ENCODE measurements around the gene MYBPHL.

The MYBPHL gene

DNA sequence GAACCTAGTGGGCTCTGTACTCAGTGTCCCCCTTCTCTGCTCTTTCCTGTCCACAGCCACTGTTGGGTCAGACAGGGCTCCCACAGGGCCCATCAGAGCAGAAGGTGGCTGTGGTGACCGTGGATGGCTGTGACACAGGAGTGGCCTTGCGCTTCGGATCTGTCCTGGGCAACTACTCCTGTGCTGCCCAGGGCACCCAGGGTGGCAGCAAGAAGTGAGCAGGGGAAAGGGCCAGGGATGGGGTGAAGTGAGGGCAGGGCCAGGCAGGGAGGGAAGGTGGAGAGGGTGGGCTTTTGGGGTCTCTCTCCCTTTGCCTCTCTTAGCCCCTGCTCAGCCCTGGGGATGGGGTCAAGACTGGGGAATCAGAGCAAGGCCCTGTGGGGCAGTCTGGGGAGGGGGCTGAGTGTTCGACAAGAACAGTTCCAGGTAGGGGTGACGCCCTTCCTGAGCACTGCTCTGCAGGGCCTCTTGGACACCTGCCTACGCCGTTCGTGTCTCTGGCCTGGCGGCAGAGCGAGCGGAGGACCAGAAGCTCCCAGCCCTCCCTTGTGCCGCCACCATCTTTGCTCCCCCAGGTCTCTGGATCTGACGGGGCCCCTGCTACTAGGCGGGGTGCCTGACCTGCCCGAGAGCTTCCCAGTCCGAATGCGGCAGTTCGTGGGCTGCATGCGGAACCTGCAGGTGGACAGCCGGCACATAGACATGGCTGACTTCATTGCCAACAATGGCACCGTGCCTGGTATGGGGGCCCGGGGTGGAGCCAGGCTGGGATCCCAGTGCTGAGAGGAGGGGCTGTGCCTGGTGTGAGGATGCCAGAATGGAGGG, 44.4 kb downstream of the MYBPHL start:
- no peak for DNase-seq (ENCODE audit: low spot score)
- TF ChIP-seq, protein P1, sequence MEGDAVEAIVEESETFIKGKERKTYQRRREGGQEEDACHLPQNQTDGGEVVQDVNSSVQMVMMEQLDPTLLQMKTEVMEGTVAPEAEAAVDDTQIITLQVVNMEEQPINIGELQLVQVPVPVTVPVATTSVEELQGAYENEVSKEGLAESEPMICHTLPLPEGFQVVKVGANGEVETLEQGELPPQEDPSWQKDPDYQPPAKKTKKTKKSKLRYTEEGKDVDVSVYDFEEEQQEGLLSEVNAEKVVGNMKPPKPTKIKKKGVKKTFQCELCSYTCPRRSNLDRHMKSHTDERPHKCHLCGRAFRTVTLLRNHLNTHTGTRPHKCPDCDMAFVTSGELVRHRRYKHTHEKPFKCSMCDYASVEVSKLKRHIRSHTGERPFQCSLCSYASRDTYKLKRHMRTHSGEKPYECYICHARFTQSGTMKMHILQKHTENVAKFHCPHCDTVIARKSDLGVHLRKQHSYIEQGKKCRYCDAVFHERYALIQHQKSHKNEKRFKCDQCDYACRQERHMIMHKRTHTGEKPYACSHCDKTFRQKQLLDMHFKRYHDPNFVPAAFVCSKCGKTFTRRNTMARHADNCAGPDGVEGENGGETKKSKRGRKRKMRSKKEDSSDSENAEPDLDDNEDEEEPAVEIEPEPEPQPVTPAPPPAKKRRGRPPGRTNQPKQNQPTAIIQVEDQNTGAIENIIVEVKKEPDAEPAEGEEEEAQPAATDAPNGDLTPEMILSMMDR (IDR thresholded peaks at IDR 0.05; ENCODE audit: extremely low read depth, insufficient read depth, missing control alignments) = no peak
- in situ Hi-C loops (cut with MboI; ENCODE audit: low pct_unique_long_range_greater_than_20kb, low sequenced_read_pairs, unreplicated experiment) = loop anchor here (10.0 kb wide), 1 partner anchor 272 kb away; the partner anchor contains the start of gene GPR61

DNA sequence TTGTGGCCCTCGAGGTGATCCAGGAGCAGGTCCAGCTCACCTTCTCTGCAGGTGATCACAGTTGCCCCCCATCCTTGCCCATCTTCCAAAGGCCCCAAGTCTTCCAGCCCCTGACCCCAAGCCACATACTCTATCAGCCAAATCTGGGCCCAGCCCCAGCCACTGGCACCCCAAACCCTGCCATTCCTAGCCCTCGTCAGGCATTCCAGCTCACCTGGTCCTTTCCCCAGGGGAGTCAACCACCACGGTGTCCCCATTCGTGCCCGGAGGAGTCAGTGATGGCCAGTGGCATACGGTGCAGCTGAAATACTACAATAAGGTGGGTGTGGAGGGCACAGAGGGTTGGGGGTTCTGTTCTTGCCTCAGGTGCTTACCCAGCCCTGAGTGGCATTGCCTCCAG, 45.2 kb downstream of the MYBPHL start:
- TF ChIP-seq, protein P1 (IDR thresholded peaks at IDR 0.05; ENCODE audit: extremely low read depth, insufficient read depth, missing control alignments) = no peak

DNA sequence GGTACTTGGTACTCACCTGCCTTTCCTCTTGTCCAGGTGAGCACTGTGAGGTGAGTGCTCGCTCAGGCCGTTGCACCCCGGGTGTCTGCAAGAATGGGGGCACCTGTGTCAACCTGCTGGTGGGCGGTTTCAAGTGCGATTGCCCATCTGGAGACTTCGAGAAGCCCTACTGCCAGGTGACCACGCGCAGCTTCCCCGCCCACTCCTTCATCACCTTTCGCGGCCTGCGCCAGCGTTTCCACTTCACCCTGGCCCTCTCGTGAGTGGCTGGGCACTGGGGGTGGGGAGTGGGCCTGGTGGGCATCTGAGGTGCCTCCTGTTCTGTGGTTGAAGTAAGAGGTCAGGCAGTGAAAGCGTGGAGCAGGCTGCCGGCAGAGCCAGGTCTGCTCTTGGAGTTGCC, 45.8 kb downstream of the MYBPHL start:
- TF ChIP-seq, protein P1 (IDR thresholded peaks at IDR 0.05; ENCODE audit: extremely low read depth, insufficient read depth, missing control alignments) = no peak
- no peak for DNase-seq (ENCODE audit: low spot score)
- in situ Hi-C loops (cut with MboI; ENCODE audit: low pct_unique_long_range_greater_than_20kb, low sequenced_read_pairs, unreplicated experiment) = loop anchor here (10.0 kb wide), 1 partner anchor 274 kb away; the partner anchor contains the start of gene GPR61

More for the DNA sequence above, 45.2 kb downstream of the MYBPHL start:
- in situ Hi-C loops (cut with MboI; ENCODE audit: low pct_unique_long_range_greater_than_20kb, low sequenced_read_pairs, unreplicated experiment) = loop anchor here (10.0 kb wide), 1 partner anchor 273 kb away; the partner anchor contains the start of gene GPR61
- DNase-seq (ENCODE audit: low spot score) = no peak

DNA sequence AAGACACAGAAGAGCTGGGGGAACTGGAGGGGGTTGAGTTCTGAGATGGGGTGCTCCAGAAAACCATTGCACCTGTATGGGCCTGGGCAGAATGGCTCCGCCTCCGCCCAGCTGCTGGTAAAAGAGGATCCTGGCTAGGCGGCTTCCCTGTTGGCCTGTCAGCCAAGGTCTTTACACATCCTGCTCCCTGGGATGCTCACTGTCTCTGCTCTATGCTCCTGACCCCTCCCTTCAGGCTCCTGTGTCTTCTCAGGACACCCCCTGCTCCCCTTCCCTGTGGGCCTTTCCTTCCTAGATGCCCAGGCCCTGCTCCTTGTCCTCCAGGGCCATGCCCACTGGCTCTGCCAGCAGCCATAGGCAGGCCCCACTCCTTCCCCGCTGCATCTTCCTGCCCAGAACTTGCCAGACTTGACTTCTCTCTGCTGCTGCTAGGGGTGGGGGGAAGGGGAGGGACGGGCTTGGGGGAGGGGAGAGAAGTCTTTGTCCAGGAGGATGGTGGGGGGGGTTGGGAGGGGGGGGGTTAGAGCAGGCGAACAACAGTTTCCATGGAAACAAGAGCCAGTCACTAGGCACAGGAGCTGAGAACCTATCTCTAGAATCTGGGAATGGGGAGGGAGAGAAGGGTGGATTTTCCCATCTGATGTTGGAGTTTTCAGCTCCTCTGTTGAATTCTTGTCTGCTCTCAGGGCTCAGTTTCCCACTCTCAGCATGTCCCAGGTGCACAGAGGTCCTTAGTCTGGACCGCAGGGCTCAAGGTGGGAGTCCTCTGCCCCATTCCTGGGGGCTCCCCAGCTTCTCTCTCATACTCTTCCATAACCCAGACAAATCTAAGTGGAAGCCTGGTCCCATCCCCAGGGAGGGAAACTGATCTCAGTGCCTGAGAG, 46.9 kb downstream of the MYBPHL start:
- no peak for DNase-seq (ENCODE audit: low spot score)
- TF ChIP-seq, protein P1 (IDR thresholded peaks at IDR 0.05; ENCODE audit: extremely low read depth, insufficient read depth, missing control alignments) = no peak
- in situ Hi-C loops (cut with MboI; ENCODE audit: low pct_unique_long_range_greater_than_20kb, low sequenced_read_pairs, unreplicated experiment) = loop anchor here (10.0 kb wide), 1 partner anchor 275 kb away; the partner anchor contains the start of gene GPR61

DNA sequence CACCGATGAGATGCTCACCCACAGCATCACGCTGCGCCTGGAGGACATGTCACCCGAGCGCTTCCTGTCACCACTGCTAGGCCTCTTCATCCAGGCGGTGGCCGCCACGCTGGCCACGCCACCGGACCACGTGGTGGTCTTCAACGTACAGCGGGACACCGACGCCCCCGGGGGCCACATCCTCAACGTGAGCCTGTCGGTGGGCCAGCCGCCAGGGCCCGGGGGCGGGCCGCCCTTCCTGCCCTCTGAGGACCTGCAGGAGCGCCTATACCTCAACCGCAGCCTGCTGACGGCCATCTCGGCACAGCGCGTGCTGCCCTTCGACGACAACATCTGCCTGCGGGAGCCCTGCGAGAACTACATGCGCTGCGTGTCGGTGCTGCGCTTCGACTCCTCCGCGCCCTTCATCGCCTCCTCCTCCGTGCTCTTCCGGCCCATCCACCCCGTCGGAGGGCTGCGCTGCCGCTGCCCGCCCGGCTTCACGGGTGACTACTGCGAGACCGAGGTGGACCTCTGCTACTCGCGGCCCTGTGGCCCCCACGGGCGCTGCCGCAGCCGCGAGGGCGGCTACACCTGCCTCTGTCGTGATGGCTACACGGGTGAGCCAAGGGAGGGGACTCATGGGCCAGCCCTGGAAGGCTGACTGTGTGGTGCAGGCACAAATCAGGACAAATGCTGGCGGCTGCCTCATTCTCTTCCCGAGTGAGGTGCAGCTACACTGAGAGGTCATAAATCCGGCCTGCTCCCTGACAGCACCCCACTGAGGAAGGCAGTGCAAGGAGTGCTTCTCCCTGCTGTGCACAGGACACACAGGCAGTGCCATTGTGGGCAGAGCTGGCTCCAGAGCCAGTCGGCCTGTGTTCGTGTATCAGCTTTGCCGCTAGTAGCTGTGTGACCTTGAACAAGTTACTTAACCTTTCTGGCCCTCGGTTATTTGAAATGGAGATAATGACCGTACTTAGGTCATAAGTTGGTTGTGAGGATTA, 48.0 kb downstream of the MYBPHL start:
- TF ChIP-seq, protein P1 (IDR thresholded peaks at IDR 0.05; ENCODE audit: extremely low read depth, insufficient read depth, missing control alignments) = no peak
- DNase-seq (ENCODE audit: low spot score) = no peak
- in situ Hi-C loops (cut with MboI; ENCODE audit: low pct_unique_long_range_greater_than_20kb, low sequenced_read_pairs, unreplicated experiment) = no loop called here
